K562 (cell line): ENCODE results near the gene KCNF1. TPM values are rescaled to one million over a fixed set of nuclear protein-coding genes. Genes with fewer than 3 reads are reported as not detected.

Source experiments
- ATAC-seq: fragments of 200-7000 bp; cut with Tn5 transposase; 3 replicates; pipeline ENCODE4 v1.9.1; 2020; ENCODE audit warnings: moderate library complexity
- BruUV-seq: library from RNA; stranded (reverse); fragments of 400-500 nt; replicated peaks from 2 replicates; lab custom pipeline; 2021; lab: Mats Ljungman, UMichigan
- CTCF ChIA-PET: fragments of 300-600 bp; formaldehyde crosslinking; extraction: SDS; loops from one replicate; lab custom pipeline; 2021; ENCODE audit warnings: low intra/inter-chr PET ratio; lab: Yijun Ruan, JAX
- POLR2A ChIA-PET: fragments of 300-600, 350-650 bp; sonication (Branson Sonifier 250); formaldehyde crosslinking; extraction: SDS; loops from one replicate; lab custom pipeline; 2021; ENCODE audit warnings: antibody characterized with exemption, inconsistent platforms; lab: Yijun Ruan, JAX
- DNase-seq, 4 experiments: peaks; one replicate each; pipeline versions ENCODE4 v3.0.0 to v3.0.0-alpha.2; 2011 to 2018; ENCODE audit warnings: low spot score in 3 of 4, mixed read lengths in 3 of 4; ENCODE audit errors: extremely low read depth in 1 of 4
- FAIRE-seq: peaks from 2 replicates; lab custom pipeline; 2011; peaks lifted over from hg19 to GRCh38; lab: Jason Lieb, UNC
- H2AFZ ChIP-seq: 2 replicates; pipeline ENCODE4 v1.6.0; 2011; ENCODE audit warnings: low read depth, low read length, control low read depth, inconsistent platforms
- H3K27ac ChIP-seq: fragments of 200-600 bp; 3 replicates; pipeline ENCODE4 v1.8.0; 2011; ENCODE audit warnings: low read depth, mild to moderate bottlenecking, control low read depth, inconsistent platforms, low read length, moderate library complexity, mixed read lengths; ENCODE audit errors: extremely low read depth
- H3K27me3 ChIP-seq, 2 experiments: fragments of 300-600 bp in 1 of 2; 2 replicates in 1 of 2; 3 replicates in 1 of 2; pipeline versions ENCODE4 v1.6.0 to v1.8.0; 2011; ENCODE audit warnings: inconsistent platforms in 2 of 2, low read length in 2 of 2, mild to moderate bottlenecking in 1 of 2, mixed read lengths in 1 of 2, moderate library complexity in 1 of 2; ENCODE audit not compliant: control insufficient read depth in 2 of 2, insufficient read depth in 2 of 2
- H3K36me3 ChIP-seq: fragments of 300-600 bp; 3 replicates; pipeline ENCODE4 v1.8.0; 2011; ENCODE audit warnings: mild to moderate bottlenecking, low read length, inconsistent platforms; ENCODE audit not compliant: control insufficient read depth, insufficient read depth
- H3K4me1 ChIP-seq, 2 experiments: fragments of 200-600 bp in 1 of 2; replicated peaks in 1 of 2; 2 replicates in 1 of 2; 3 replicates in 1 of 2; pipeline versions ENCODE4 v1.5.1 to v1.8.0; 2011; ENCODE audit warnings: inconsistent platforms in 2 of 2, low read length in 2 of 2, mild to moderate bottlenecking in 1 of 2, mixed read lengths in 1 of 2, moderate library complexity in 1 of 2; ENCODE audit not compliant: control insufficient read depth in 2 of 2, insufficient read depth in 2 of 2
- H3K4me2 ChIP-seq: 2 replicates; pipeline ENCODE4 v1.6.1; 2011; ENCODE audit warnings: low read length, control low read depth, inconsistent platforms, mixed read lengths; ENCODE audit not compliant: insufficient read depth
- H3K4me3 ChIP-seq: fragments of 200-600 bp; sonication (generic), shearing (Covaris generic); 2 replicates; pipeline ENCODE4 v1.5.1; 2016; ENCODE audit warnings: control low read depth, inconsistent platforms
- H3K79me2 ChIP-seq: fragments of 200-600 bp; 3 replicates; pipeline ENCODE4 v1.8.0; 2011; ENCODE audit warnings: low read length, inconsistent platforms; ENCODE audit not compliant: control insufficient read depth, insufficient read depth
- H3K9ac ChIP-seq, 2 experiments: 2 replicates each; pipeline versions ENCODE4 v1.6.0 to v1.6.1; 2011; ENCODE audit warnings: low read depth in 2 of 2, low read length in 2 of 2, control low read depth in 1 of 2, inconsistent platforms in 1 of 2, mild to moderate bottlenecking in 1 of 2, mixed read lengths in 1 of 2; ENCODE audit not compliant: insufficient read depth in 1 of 2
- H3K9me1 ChIP-seq: one replicate; pipeline ENCODE4 v1.6.0; 2011; ENCODE audit warnings: inconsistent platforms, mild to moderate bottlenecking, low read length, moderate library complexity; ENCODE audit not compliant: control insufficient read depth, insufficient read depth
- H3K9me3 ChIP-seq: replicated peaks from 2 replicates; pipeline ENCODE4 v1.5.1; 2011; ENCODE audit warnings: low read depth, low read length, inconsistent platforms; ENCODE audit not compliant: control insufficient read depth, insufficient read depth
- H4K20me1 ChIP-seq: replicated peaks from 2 replicates; pipeline ENCODE4 v1.6.1; 2011; ENCODE audit warnings: low read length, inconsistent platforms, mixed read lengths; ENCODE audit not compliant: control insufficient read depth, insufficient read depth
- HMG20B ChIP-seq: fragments of 250-450 bp; sonication (Bioruptor Pico); IDR thresholded peaks from 2 replicates; pipeline ENCODE4 v1.5.0; 2021; ENCODE audit warnings: mild to moderate bottlenecking
- PHF8 ChIP-seq: fragments of 200-600 bp; sonication (generic); IDR thresholded peaks from 2 replicates; pipeline ENCODE4 v1.6.1; 2012; ENCODE audit warnings: mixed run types, mild to moderate bottlenecking, inconsistent platforms, low read length, moderate library complexity, borderline replicate concordance
- WHSC1 ChIP-seq: IDR thresholded peaks from one replicate; pipeline ENCODE4 v1.6.1; 2012; ENCODE audit warnings: low read length, control low read depth, inconsistent platforms
- WGBS: fragments of 100-300 bp; shearing (Covaris generic); methylation state at CpG from one replicate; pipeline ENCODE4 v1.1.6; 2016; ENCODE audit warnings: low coverage, mixed read lengths; ENCODE audit not compliant: insufficient coverage; ENCODE audit errors: missing lambda C conversion rate; 5-methylcytosine and 5-hydroxymethylcytosine counted together
- in situ Hi-C: fragments of 300-500 bp; cut with MboI; formaldehyde crosslinking; loops from 4 replicates; pipeline ENCODE4 v1.15.0; 2018; ENCODE audit warnings: inconsistent platforms, mixed read lengths
- intact Hi-C: fragments of 100-400 bp; cut with micrococcal nuclease; formaldehyde crosslinking; loops from 2 replicates; pipeline ENCODE4 v1.14.2; 2022
- polyA plus RNA-seq, 8 experiments: library from polyadenylated mRNA; depleted of rRNA in 4 of 8; stranded (reverse) in 5 of 8; unstranded in 3 of 8; fragments of >200 nt; fragmentation: Nextera tagmentation in 2 of 8; fragmentation: Illumina TruSeq in 1 of 8; extraction: Ambion mirVana in 2 of 8; extraction: Trizol in 1 of 8; gene quantifications; 2 replicates each; pipeline versions ENCODE4 v1.2.1 to v1.2.3, GENCODE V29; 2011 to 2014; ENCODE audit warnings: inconsistent platforms in 1 of 8, missing spikeins in 1 of 8
- total RNA-seq, 7 experiments: library from RNA; depleted of rRNA in 6 of 7; stranded (reverse); fragments of >200 nt in 6 of 7; fragmentation: Illumina TruSeq in 2 of 7; extraction: Trizol in 2 of 7; gene quantifications; 2 replicates each; pipeline versions ENCODE4 v1.2.1 to v1.2.3, GENCODE V29; 2011 to 2021; ENCODE audit warnings: low replicate concordance in 1 of 7

Gene KCNF1
- total and polyA plus RNA-seq, 9 of the 15 experiments (the other 6 are each of a cell fraction or from before 2014, with no cell fraction given), result not detected

DNA sequence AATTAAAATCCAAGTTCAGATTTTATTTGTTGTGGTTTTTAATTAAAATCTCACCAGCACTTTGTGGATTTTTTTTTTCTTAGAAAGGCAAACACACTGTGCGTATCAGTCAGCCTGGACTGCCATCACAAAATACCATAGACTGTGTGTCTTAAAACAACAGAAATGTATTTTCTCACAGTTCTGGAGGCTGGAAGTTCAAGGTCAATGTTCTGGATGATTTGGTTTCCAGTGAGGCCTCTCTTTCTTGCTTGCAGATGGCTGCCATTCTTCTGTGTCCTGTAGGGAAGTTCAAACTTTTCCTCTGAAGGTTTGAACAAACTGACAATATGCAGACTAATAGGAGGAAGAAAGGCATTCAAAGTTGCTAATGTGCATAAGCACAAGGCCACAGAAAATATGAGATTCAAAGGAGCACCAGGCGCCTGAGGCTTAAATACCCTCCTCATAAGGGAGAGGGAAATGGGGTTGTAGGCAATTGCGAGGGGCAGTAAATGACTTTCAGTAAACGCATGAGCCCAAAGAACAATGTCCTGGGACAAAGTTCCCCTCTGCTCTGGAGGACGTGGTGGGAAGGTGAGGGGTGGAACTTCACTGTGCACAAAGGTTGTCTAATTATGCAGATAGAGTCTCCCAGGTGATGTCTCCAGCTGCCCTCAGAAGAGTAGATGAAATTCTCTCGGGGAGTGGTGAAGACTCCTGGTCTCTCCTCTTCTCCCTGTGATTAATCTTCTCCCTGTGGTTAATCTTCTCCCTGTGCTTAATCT, 26.5 kb upstream of the KCNF1 start:
- BruUV-seq, result no TSS peak
- Histone ChIP-seq H3K27me3 (peaks cover 17 to 42% of the 10 kb centered on the region in 2 experiments; a peak in 4 of 5 replicates), H3K9me3 (no peaks in the 10 kb centered on the region), H3K79me2 (no peaks in the 10 kb centered on the region), H2AFZ (no peak overlapping the region), H4K20me1 (no peaks in the 10 kb centered on the region), H3K9me1 (no peaks in the 10 kb centered on the region), H3K9ac (no peak overlapping the region), H3K4me3 (no peak overlapping the region), H3K27ac (no peak overlapping the region), H3K36me3 (no peaks in the 10 kb centered on the region), H3K4me2 (no peak overlapping the region), H3K4me1 (peaks cover 0 to 5% of the 10 kb centered on the region in 2 experiments; a peak in 3 of 5 replicates)
- intact Hi-C loops, result no loop called here
- WGBS, result 1% methylated on average over 6 of the region's 6 CpGs
- ChIA-PET POLR2A (no interaction called here), CTCF (no interaction called here)
- DNase-seq, result no peak
- no peak for FAIRE-seq
- in situ Hi-C loops, result no loop called here
- no peak for TF ChIP-seq PHF8
- ATAC-seq, result no peak

- 0% methylated on average over 3 of the region's 3 CpGs for WGBS
- H3K27ac ChIP-seq, result no peak overlapping the region
- peaks cover 11 to 47% of the 10 kb centered on the region in 2 experiments; a peak in 4 of 5 replicates for H3K27me3 ChIP-seq
- no peak overlapping the region for H3K9ac ChIP-seq
- H3K4me2 ChIP-seq, result no peak overlapping the region
- TF ChIP-seq WHSC1 (no peak), HMG20B (CRISPR knock-in tag) (no peak)
- no peaks in the 10 kb centered on the region for H3K36me3 ChIP-seq
- BruUV-seq, result no TSS peak
- H4K20me1 ChIP-seq, result no peaks in the 10 kb centered on the region
- H3K9me3 ChIP-seq, result no peaks in the 10 kb centered on the region
- FAIRE-seq, result no peak
- no peak for DNase-seq
- no peaks in the 10 kb centered on the region for H3K9me1 ChIP-seq
- H3K79me2 ChIP-seq, result no peaks in the 10 kb centered on the region
- no peak overlapping the region for H2AFZ ChIP-seq
- no peak overlapping the region for H3K4me3 ChIP-seq
- ChIA-PET CTCF (no interaction called here), POLR2A (interaction anchor here (0.7 kb wide), 1 partner anchor 560 kb away, joined by 3 read pairs; no protein-coding TSS in a partner anchor)
- 0 out of 5 replicates have a peak, but pooled peaks cover 0 to 3% of the 10 kb centered on the region in 2 experiments for H3K4me1 ChIP-seq
- intact Hi-C loops (no loop called here), in situ Hi-C loops (no loop called here)
- no peak for ATAC-seq
These were observed 24.3 kb upstream of the KCNF1 start for GRCh38 chr2:10887476-10887875.
